Measurements from ENCODE around the gene CASP7. TPM values are rescaled to one million over a fixed set of nuclear protein-coding genes. Genes with fewer than 3 reads are reported as not detected.

Gene CASP7
- total RNA-seq, 4 donors from 2014 or later: 10.2 to 15.7 (median 11.6) TPM

DNA sequence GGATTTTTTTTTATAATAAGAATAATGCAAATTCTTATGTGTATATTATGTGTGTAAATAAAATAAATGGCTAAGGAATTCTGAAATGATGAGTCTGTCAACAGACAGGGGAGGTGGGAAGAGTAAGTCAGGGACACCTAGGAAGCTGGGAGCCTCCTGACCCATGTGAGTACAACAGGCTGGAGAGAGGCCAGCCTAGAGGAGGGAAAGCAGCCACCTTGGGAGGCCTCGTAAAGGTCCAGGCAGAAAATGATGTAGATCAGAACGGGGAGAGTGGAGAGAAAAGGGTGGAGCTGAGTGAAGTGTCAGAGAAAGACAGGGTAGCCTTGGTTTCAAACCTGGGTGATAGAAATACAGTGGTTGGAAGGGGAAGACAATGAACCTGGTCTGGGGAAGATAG, 22.8 kb upstream of the CASP7 start:
- Histone ChIP-seq H3K4me3 (no peak overlapping the region), H3K27ac (replicated peaks in 1 of 4) (no peak overlapping the region), H3K4me1 (peaks cover 0 to 7% (median 0%) of the 10 kb centered on the region in 4 donors), H3K9me3 (no peaks in the 10 kb centered on the region), H3K27me3 (no peaks in the 10 kb centered on the region), H3K36me3 (peaks cover 0 to 56% (median 0%) of the 10 kb centered on the region in 4 donors)
- TF ChIP-seq EP300 (IDR thresholded peaks at IDR 0.05) (no peak), POLR2AphosphoS5 (IDR thresholded peaks at IDR 0.05) (no peak), POLR2A (IDR thresholded peaks at IDR 0.05; ENCODE audit: low read depth) (no peak)
- TF ChIP-seq, protein P1, sequence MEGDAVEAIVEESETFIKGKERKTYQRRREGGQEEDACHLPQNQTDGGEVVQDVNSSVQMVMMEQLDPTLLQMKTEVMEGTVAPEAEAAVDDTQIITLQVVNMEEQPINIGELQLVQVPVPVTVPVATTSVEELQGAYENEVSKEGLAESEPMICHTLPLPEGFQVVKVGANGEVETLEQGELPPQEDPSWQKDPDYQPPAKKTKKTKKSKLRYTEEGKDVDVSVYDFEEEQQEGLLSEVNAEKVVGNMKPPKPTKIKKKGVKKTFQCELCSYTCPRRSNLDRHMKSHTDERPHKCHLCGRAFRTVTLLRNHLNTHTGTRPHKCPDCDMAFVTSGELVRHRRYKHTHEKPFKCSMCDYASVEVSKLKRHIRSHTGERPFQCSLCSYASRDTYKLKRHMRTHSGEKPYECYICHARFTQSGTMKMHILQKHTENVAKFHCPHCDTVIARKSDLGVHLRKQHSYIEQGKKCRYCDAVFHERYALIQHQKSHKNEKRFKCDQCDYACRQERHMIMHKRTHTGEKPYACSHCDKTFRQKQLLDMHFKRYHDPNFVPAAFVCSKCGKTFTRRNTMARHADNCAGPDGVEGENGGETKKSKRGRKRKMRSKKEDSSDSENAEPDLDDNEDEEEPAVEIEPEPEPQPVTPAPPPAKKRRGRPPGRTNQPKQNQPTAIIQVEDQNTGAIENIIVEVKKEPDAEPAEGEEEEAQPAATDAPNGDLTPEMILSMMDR (IDR thresholded peaks at IDR 0.05): no peak
- DNase-seq (ENCODE audit: extremely low spot score): no peak
- intact Hi-C loops (cut with DNase I): no loop called here
- 51% methylated on average over 2 of the region's 2 CpGs for WGBS

DNA sequence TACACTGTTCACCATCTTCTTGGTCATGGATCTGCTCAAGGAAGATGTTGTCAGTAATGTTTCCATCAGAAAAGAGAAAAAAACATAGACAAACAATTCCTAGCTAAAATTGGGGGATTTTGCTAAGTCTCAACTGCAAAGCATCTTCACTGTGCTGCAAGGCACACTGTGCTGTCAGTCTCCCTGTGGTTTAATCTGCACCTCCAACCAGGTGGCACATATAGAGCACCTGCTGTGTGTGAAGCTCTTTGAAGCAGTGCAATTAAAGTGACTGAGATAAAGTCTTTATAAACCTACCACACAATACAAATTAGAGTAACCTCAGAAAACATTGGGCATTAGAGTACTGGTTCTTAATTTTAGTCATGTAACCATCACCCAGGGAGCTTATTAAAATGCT, 22.2 kb upstream of the CASP7 start:
- intact Hi-C loops (cut with DNase I): no loop called here
- H3K9me3 ChIP-seq: no peaks in the 10 kb centered on the region
- peaks cover 0 to 7% (median 0%) of the 10 kb centered on the region in 4 donors for H3K4me1 ChIP-seq
- peaks cover 0 to 49% (median 0%) of the 10 kb centered on the region in 4 donors for H3K36me3 ChIP-seq
- H3K4me3 ChIP-seq: no peak overlapping the region
- H3K27me3 ChIP-seq: no peaks in the 10 kb centered on the region
- no peak overlapping the region for H3K27ac ChIP-seq (replicated peaks in 1 of 4)
- TF ChIP-seq POLR2A (IDR thresholded peaks at IDR 0.05; ENCODE audit: low read depth) (no peak), EP300 (IDR thresholded peaks at IDR 0.05) (no peak), POLR2AphosphoS5 (IDR thresholded peaks at IDR 0.05) (no peak)
- TF ChIP-seq, protein P1 (IDR thresholded peaks at IDR 0.05): no peak
- DNase-seq (ENCODE audit: extremely low spot score): no peak

DNA sequence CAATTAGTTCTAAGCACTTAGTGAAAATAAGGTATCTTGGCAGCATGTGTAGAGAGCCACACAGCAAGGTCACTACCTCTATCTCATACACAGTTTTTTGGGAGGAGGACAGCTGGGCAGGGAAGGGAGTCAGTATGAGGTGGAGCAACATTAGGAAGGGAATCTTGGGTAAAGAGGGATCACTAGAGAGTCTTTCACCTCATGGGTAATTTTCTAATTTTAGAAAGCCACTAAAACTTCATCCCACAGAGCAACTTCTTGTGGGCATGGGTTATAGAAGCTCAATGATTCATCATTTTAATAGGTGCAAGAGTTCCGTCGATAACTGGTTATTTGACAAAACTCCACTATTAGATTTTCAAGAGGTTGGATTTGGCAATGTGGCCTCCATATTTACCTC, 18.4 kb upstream of the CASP7 start:
- H3K4me1 ChIP-seq: peaks cover 0 to 7% (median 0%) of the 10 kb centered on the region in 4 donors
- no peak for DNase-seq (ENCODE audit: extremely low spot score)
- H3K4me3 ChIP-seq: no peak overlapping the region
- peaks cover 0 to 15% (median 0%) of the 10 kb centered on the region in 4 donors for H3K36me3 ChIP-seq
- 86% methylated on average over 2 of the region's 2 CpGs for WGBS
- no peaks in the 10 kb centered on the region for H3K27me3 ChIP-seq
- TF ChIP-seq POLR2A (IDR thresholded peaks at IDR 0.05; ENCODE audit: low read depth) (no peak), POLR2AphosphoS5 (IDR thresholded peaks at IDR 0.05) (no peak), EP300 (IDR thresholded peaks at IDR 0.05) (no peak)
- TF ChIP-seq, protein P1 (IDR thresholded peaks at IDR 0.05): no peak
- H3K9me3 ChIP-seq: no peaks in the 10 kb centered on the region
- intact Hi-C loops (cut with DNase I): no loop called here
- no peak overlapping the region for H3K27ac ChIP-seq (replicated peaks in 1 of 4)

DNA sequence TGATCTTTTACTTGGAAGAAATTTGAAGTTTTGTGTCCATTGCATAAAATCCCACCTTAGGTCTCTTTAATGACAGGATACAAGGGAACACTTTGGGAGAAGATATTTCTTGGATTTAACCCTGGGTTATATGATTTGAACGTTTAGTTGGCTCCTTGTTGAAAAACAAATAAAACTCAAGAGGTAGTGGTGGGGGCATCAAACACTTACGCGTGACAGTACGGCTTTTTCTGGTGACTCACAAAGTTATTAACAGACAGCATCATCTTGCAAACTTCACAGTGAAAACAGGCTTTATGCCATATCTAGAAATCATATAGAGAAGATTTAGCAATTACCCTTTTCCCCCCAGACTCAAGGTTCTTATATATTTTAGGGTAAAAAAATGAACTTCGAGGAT, 16.6 kb upstream of the CASP7 start:
- H3K4me1 ChIP-seq: no peaks in the 10 kb centered on the region
- H3K4me3 ChIP-seq: no peak overlapping the region
- H3K27ac ChIP-seq (replicated peaks in 1 of 4): no peak overlapping the region
- intact Hi-C loops (cut with DNase I): no loop called here
- DNase-seq (ENCODE audit: extremely low spot score): no peak
- no peaks in the 10 kb centered on the region for H3K27me3 ChIP-seq
- no peaks in the 10 kb centered on the region for H3K9me3 ChIP-seq
- 82% methylated on average over 5 of the region's 5 CpGs for WGBS
- no peaks in the 10 kb centered on the region for H3K36me3 ChIP-seq
- TF ChIP-seq POLR2A (IDR thresholded peaks at IDR 0.05; ENCODE audit: low read depth) (no peak), EP300 (IDR thresholded peaks at IDR 0.05) (no peak), POLR2AphosphoS5 (IDR thresholded peaks at IDR 0.05) (no peak)
- TF ChIP-seq, protein P1 (IDR thresholded peaks at IDR 0.05): no peak

DNA sequence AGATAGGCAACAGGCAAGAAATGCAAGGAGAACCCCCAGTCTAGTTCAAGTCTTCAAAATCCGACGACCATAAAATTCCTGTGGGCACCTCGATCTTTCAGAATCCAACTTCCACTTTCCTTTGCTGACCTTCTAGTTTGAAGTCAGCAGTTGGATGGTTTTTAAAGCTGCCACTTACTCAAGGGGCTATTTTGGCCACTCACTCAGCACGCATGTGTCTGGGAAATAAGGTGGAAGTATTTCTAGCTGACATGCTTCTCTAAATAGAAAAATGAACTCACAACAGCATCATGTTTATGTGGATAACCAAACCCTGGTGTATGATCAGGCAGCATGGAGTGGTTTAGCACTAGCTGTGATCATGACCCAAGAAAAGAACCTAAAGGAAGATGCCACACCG, 15.8 kb upstream of the CASP7 start, which contains the start of gene NRAP:
NRAP (minus strand) TSS at position 134 of the 400 bp plus-strand sequence. CDS start 159 bp downstream, outside the sequence.
- WGBS: 81% methylated on average over 5 of the region's 5 CpGs
- TF ChIP-seq, protein P1 (IDR thresholded peaks at IDR 0.05): no peak
- TF ChIP-seq EP300 (IDR thresholded peaks at IDR 0.05) (no peak), POLR2A (IDR thresholded peaks at IDR 0.05; ENCODE audit: low read depth) (no peak), POLR2AphosphoS5 (IDR thresholded peaks at IDR 0.05) (no peak)
- no peak within 1 kb of the TSS for H3K4me3 ChIP-seq
- DNase-seq (ENCODE audit: extremely low spot score): no peak
- H3K9me3 ChIP-seq: no peaks in the 10 kb centered on the region
- H3K36me3 ChIP-seq: no peaks in the 10 kb centered on the region
- intact Hi-C loops (cut with DNase I): no loop called here
- H3K27me3 ChIP-seq: no peaks in the 10 kb centered on the region
- H3K27ac ChIP-seq (replicated peaks in 1 of 4): no peak within 1 kb of the TSS
- no peaks in the 10 kb centered on the region for H3K4me1 ChIP-seq
